Astrocyte (in vitro differentiated cells and primary cell): ENCODE measurements around the gene PLK3. TPM values are rescaled to one million over a fixed set of nuclear protein-coding genes. Genes with fewer than 3 reads are reported as not detected.
"Not testable (repeated sequence)": the region's sequence is repeated elsewhere in the genome, so short reads cannot be mapped to it uniquely, and the experiment has no call there.

ENCODE experiments used
- DNase-seq: peaks from one replicate; pipeline ENCODE4 v3.0.0-alpha.2; 2010; ENCODE audit warnings: low read depth
- FAIRE-seq: peaks from 2 replicates; lab custom pipeline; 2011; peaks lifted over from hg19 to GRCh38; lab: Jason Lieb, UNC
- H2AFZ ChIP-seq: 2 replicates; pipeline ENCODE4 v1.6.0; 2012; ENCODE audit warnings: low read depth, low read length, inconsistent platforms
- H3K27ac ChIP-seq: 2 replicates; pipeline ENCODE4 v1.5.1; 2011; ENCODE audit warnings: low read depth, low read length, inconsistent platforms
- H3K27me3 ChIP-seq: 2 replicates; pipeline ENCODE4 v1.6.0; 2011; ENCODE audit warnings: low read length, inconsistent platforms; ENCODE audit not compliant: insufficient read depth
- H3K36me3 ChIP-seq: 2 replicates; pipeline ENCODE4 v1.5.1; 2011; ENCODE audit warnings: low read length, inconsistent platforms; ENCODE audit not compliant: insufficient read depth
- H3K4me1 ChIP-seq: 2 replicates; pipeline ENCODE4 v1.5.1; 2011; ENCODE audit warnings: low read length, inconsistent platforms; ENCODE audit not compliant: insufficient read depth
- H3K4me2 ChIP-seq: 2 replicates; pipeline ENCODE4 v1.6.0; 2012; ENCODE audit warnings: low read length, inconsistent platforms
- H3K4me3 ChIP-seq: 2 replicates; pipeline ENCODE4 v1.5.1; 2011; ENCODE audit warnings: low read depth, mild to moderate bottlenecking, low read length, inconsistent platforms; ENCODE audit not compliant: insufficient read depth
- H3K79me2 ChIP-seq: 2 replicates; pipeline ENCODE4 v1.6.0; 2012; ENCODE audit warnings: mild to moderate bottlenecking, low read length, inconsistent platforms; ENCODE audit not compliant: insufficient read depth
- H3K9ac ChIP-seq: 2 replicates; pipeline ENCODE4 v1.6.0; 2012; ENCODE audit warnings: mild to moderate bottlenecking, low read length, inconsistent platforms
- H3K9me3 ChIP-seq: 2 replicates; pipeline ENCODE4 v1.5.1; 2012; ENCODE audit warnings: low read depth, mild to moderate bottlenecking, low read length, inconsistent platforms; ENCODE audit not compliant: insufficient read depth
- H4K20me1 ChIP-seq: 2 replicates; pipeline ENCODE4 v1.6.0; 2012; ENCODE audit warnings: low read length, inconsistent platforms; ENCODE audit not compliant: insufficient read depth
- H3K27ac Mint-ChIP-seq: one replicate; pipeline ENCODE4 v1.8.0; 2021; ENCODE audit warnings: mild to moderate bottlenecking, mixed read lengths; ENCODE audit not compliant: unreplicated experiment
- H3K27me3 Mint-ChIP-seq: one replicate; pipeline ENCODE4 v1.8.0; 2021; ENCODE audit warnings: low read depth, mixed read lengths; ENCODE audit not compliant: unreplicated experiment
- H3K36me3 Mint-ChIP-seq: one replicate; pipeline ENCODE4 v1.8.0; 2021; ENCODE audit warnings: low read depth, mixed read lengths; ENCODE audit not compliant: unreplicated experiment
- H3K4me1 Mint-ChIP-seq: one replicate; pipeline ENCODE4 v1.8.0; 2021; ENCODE audit warnings: low read depth, mixed read lengths; ENCODE audit not compliant: unreplicated experiment
- H3K4me3 Mint-ChIP-seq: one replicate; pipeline ENCODE4 v1.8.0; 2021; ENCODE audit warnings: mild to moderate bottlenecking, moderate library complexity, mixed read lengths; ENCODE audit not compliant: unreplicated experiment
- H3K9me3 Mint-ChIP-seq: one replicate; pipeline ENCODE4 v1.8.0; 2021; ENCODE audit warnings: mild to moderate bottlenecking, mixed read lengths; ENCODE audit not compliant: unreplicated experiment
- CTCF ChIP-seq: IDR thresholded peaks from 2 replicates; pipeline ENCODE4 v1.5.1; 2011; ENCODE audit warnings: low read depth, mild to moderate bottlenecking, inconsistent platforms, low read length, moderate library complexity; ENCODE audit not compliant: insufficient read depth
- EZH2 ChIP-seq: IDR thresholded peaks from 2 replicates; pipeline ENCODE4 v1.6.1; 2012; ENCODE audit warnings: mild to moderate bottlenecking, low read length, inconsistent platforms; ENCODE audit not compliant: insufficient read depth
- total RNA-seq: library from RNA; stranded (reverse); gene quantifications from 2 replicates; pipeline ENCODE4 v1.2.1, GENCODE V29; 2021

PLK3 gene
- total RNA-seq, 1 donor from 2014 or later, result 66.4 TPM

DNA sequence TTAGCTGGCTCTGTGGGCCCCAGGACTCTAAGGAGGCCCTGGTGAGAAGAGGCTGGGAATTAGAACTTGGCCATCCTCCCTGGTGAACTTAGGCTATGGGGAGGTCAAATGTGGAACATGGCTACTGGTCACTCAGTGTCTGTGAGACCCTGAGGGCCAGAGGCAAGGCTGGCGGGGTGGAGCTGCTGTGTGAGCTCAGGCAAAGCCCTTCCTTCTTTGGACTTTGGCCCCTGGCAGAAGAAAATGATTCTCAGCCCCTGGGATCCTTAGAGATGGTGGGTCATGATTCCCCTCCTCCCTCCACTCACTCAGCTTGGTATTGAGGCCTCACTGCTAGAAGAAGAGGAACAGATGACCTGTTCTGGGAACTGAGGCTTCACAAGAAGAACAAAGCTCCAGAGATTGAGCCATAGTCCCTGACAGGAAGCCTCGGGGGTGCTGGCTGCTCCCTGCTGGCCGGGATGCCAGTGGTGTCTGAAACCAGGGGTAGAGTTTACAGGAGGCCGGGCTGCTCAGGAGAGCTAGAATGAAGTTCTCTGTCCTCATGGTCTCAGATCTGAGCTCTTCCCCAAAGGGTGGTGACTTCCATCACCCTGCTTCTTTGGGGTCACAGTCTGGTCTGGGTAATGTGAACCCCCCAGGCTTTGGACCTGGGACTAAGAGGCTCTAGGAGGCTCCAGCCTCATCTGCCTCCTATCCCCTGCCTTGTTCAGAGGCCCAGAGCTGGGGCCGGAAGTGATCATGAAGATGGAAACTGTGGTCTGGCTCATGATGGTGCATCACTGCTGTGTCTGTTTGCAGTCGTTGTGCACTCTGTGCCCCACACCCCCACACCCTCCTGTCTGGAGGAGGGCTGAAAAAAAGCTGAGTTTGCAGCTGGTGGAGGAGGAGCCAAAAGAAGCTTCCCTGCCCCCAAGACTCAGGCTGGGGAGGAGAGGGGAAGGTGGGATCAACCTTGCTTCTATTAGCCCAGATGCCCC lies 9.1 kb downstream of the PLK3 start:
- Mint-ChIP-seq H3K27ac (peak overlapping the region; percentile 99), H3K36me3 (peaks cover 9% of the 10 kb centered on the region), H3K4me3 (peak overlapping the region; percentile 77), H3K4me1 (peaks cover 63% of the 10 kb centered on the region), H3K9me3 (no peaks in the 10 kb centered on the region), H3K27me3 (no peaks in the 10 kb centered on the region)
- peak overlapping the region; percentile 98 for H3K9ac ChIP-seq
- DNase-seq, result peak; percentile 82
- H3K4me1 ChIP-seq, result peaks cover 81% of the 10 kb centered on the region
- no peak for TF ChIP-seq EZH2
- TF ChIP-seq CTCF, result no peak
- peaks cover 19% of the 10 kb centered on the region for H3K36me3 ChIP-seq
- peak overlapping the region; percentile 100 for H3K27ac ChIP-seq
- peak overlapping the region; percentile 86 for H3K4me2 ChIP-seq
- no peak overlapping the region for H2AFZ ChIP-seq
- H4K20me1 ChIP-seq, result peaks cover 18% of the 10 kb centered on the region
- H3K4me3 ChIP-seq, result peak overlapping the region; percentile 53
- no peaks in the 10 kb centered on the region for H3K9me3 ChIP-seq
- FAIRE-seq, result no peak
- H3K79me2 ChIP-seq, result peaks cover 55% of the 10 kb centered on the region
- no peaks in the 10 kb centered on the region for H3K27me3 ChIP-seq

GRCh38 chr1:44810101-44810761 lies 10.1 kb downstream of the PLK3 start:
- FAIRE-seq, result no peak

DNA sequence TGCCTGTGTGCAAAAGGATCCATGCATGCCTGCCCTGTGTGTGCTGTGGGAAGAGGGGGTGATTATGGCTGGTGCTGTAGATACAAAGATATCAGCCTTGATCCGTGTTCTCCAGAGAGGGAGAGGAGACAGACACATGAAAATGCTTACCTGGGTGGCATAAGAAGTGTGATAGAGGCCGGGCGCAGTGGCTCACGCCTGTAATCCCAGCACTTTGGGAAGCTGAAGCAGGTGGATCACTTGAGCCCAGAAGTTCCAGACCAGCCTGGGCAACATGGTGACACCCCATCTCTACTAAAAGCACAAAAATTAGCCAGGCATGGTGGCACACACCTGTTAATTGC lies 10.6 kb downstream of the PLK3 start:
- not testable (repeated sequence) for H4K20me1 ChIP-seq, H3K27me3 Mint-ChIP-seq, H3K4me3 ChIP-seq, H2AFZ ChIP-seq, H3K9me3 Mint-ChIP-seq, H3K9me3 ChIP-seq, DNase-seq, FAIRE-seq, H3K27me3 ChIP-seq
- H3K4me3 Mint-ChIP-seq, result peak overlapping the region; percentile 40
- peaks cover 69% of the 10 kb centered on the region for H3K4me1 Mint-ChIP-seq
- Histone ChIP-seq H3K4me1 (peaks cover 84% of the 10 kb centered on the region), H3K27ac (peak overlapping the region; percentile 100), H3K79me2 (peaks cover 43% of the 10 kb centered on the region), H3K36me3 (peaks cover 16% of the 10 kb centered on the region), H3K4me2 (peak overlapping the region; percentile 86), H3K9ac (peak overlapping the region; percentile 98)
- H3K36me3 Mint-ChIP-seq, result peaks cover 18% of the 10 kb centered on the region
- H3K27ac Mint-ChIP-seq, result peak overlapping the region; percentile 99

More at GRCh38 chr1:44810101-44810761, 10.1 kb downstream of the PLK3 start:
- Histone ChIP-seq H3K27ac (peak overlapping the region; percentile 100), H3K4me3 (peak overlapping the region; percentile 53), H3K4me2 (peak overlapping the region; percentile 86), H3K9ac (peak overlapping the region; percentile 98), H3K36me3 (peaks cover 15% of the 10 kb centered on the region), H3K9me3 (no peaks in the 10 kb centered on the region), H3K27me3 (no peaks in the 10 kb centered on the region), H3K4me1 (peaks cover 84% of the 10 kb centered on the region), H2AFZ (no peak overlapping the region), H4K20me1 (peaks cover 12% of the 10 kb centered on the region), H3K79me2 (peaks cover 48% of the 10 kb centered on the region)
- no peak for DNase-seq
- no peak for TF ChIP-seq CTCF
- no peak for TF ChIP-seq EZH2
- Mint-ChIP-seq H3K27me3 (no peaks in the 10 kb centered on the region), H3K4me3 (no peak overlapping the region), H3K4me1 (peaks cover 68% of the 10 kb centered on the region), H3K27ac (peak overlapping the region; percentile 99), H3K36me3 (peaks cover 14% of the 10 kb centered on the region), H3K9me3 (no peaks in the 10 kb centered on the region)
